Keratinocyte (primary cell): Measurements from ENCODE around the gene ALOX15B. TPM values are rescaled to one million over a fixed set of nuclear protein-coding genes. Genes with fewer than 3 reads are reported as not detected.

ENCODE experiments used
- DNase-seq: peaks from one replicate; pipeline ENCODE4 v3.0.0-alpha.2; 2011; ENCODE audit warnings: low read depth, missing footprints, low spot score
- FAIRE-seq: peaks from 2 replicates; lab custom pipeline; 2011; peaks lifted over from hg19 to GRCh38; lab: Jason Lieb, UNC
- H2AFZ ChIP-seq: 2 replicates; pipeline ENCODE4 v1.6.0; 2012; ENCODE audit warnings: low read length, control low read depth, inconsistent platforms; ENCODE audit not compliant: control insufficient read depth
- H3K27ac ChIP-seq: 2 replicates; pipeline ENCODE4 v1.5.1; 2011; ENCODE audit warnings: low read length; ENCODE audit not compliant: control insufficient read depth, insufficient read depth
- H3K27me3 ChIP-seq: 3 replicates; pipeline ENCODE4 v1.6.0; 2011; ENCODE audit warnings: low read length; ENCODE audit not compliant: control insufficient read depth, insufficient read depth; ENCODE audit errors: extremely low read depth
- H3K36me3 ChIP-seq, 2 experiments: 2 replicates in 1 of 2; 3 replicates in 1 of 2; pipeline ENCODE4 v1.5.1; 2011; ENCODE audit warnings: low read length in 2 of 2, mild to moderate bottlenecking in 1 of 2; ENCODE audit not compliant: control insufficient read depth in 2 of 2, insufficient read depth in 2 of 2; ENCODE audit errors: extremely low read depth in 1 of 2
- H3K4me1 ChIP-seq: 3 replicates; pipeline ENCODE4 v1.5.1; 2011; ENCODE audit warnings: low read length; ENCODE audit not compliant: control insufficient read depth, insufficient read depth; ENCODE audit errors: extremely low read depth
- H3K4me2 ChIP-seq: 3 replicates; pipeline ENCODE4 v1.6.0; 2011; ENCODE audit warnings: low read depth, low read length; ENCODE audit not compliant: control insufficient read depth, insufficient read depth; ENCODE audit errors: extremely low read depth
- H3K4me3 ChIP-seq, 3 experiments: fragments of 200-600 bp in 1 of 3; sonication (generic) in 1 of 3; 2 replicates in 2 of 3; 3 replicates in 1 of 3; pipeline ENCODE4 v1.5.1; 2011 to 2016; ENCODE audit warnings: low read length in 3 of 3, mild to moderate bottlenecking in 3 of 3, control low read depth in 2 of 3, inconsistent platforms in 1 of 3, low read depth in 1 of 3, mixed read lengths in 1 of 3, mixed run types in 1 of 3, moderate library complexity in 1 of 3; ENCODE audit not compliant: control insufficient read depth in 2 of 3, insufficient read depth in 2 of 3; ENCODE audit errors: extremely low read depth in 1 of 3
- H3K79me2 ChIP-seq: 2 replicates; pipeline ENCODE4 v1.6.0; 2012; ENCODE audit warnings: low read length; ENCODE audit not compliant: control insufficient read depth, insufficient read depth
- H3K9ac ChIP-seq: 3 replicates; pipeline ENCODE4 v1.6.0; 2011; ENCODE audit warnings: low read length; ENCODE audit not compliant: control insufficient read depth, insufficient read depth; ENCODE audit errors: extremely low read depth
- H3K9me1 ChIP-seq: 3 replicates; pipeline ENCODE4 v1.6.0; 2011; ENCODE audit warnings: low read length; ENCODE audit not compliant: control insufficient read depth, insufficient read depth; ENCODE audit errors: extremely low read depth
- H3K9me3 ChIP-seq: 2 replicates; pipeline ENCODE4 v1.5.1; 2012; ENCODE audit warnings: low read depth, low read length; ENCODE audit not compliant: control insufficient read depth
- H4K20me1 ChIP-seq: 3 replicates; pipeline ENCODE4 v1.6.0; 2011; ENCODE audit warnings: low read length; ENCODE audit not compliant: control insufficient read depth, insufficient read depth; ENCODE audit errors: extremely low read depth
- EZH2 ChIP-seq: IDR thresholded peaks from one replicate; pipeline ENCODE4 v1.6.1; 2012; ENCODE audit warnings: inconsistent platforms, mild to moderate bottlenecking, low read length, moderate library complexity
- dilution Hi-C: fragments of 300-500 bp; cut with MboI; formaldehyde crosslinking; loops from one replicate; pipeline ENCODE4 v1.7.0; 2020; ENCODE audit warnings: low sequenced_read_pairs; ENCODE audit not compliant: extremely low pct_ligation_motif_present
- polyA plus RNA-seq, 5 experiments: library from polyadenylated mRNA; depleted of rRNA in 3 of 5; stranded (reverse) in 3 of 5; stranded (forward) in 1 of 5; unstranded in 1 of 5; fragments of >200 nt; gene quantifications; 1 replicate in 1 of 5; 2 replicates in 3 of 5; 3 replicates in 1 of 5; pipeline versions ENCODE4 v1.2.1 to v1.2.3, GENCODE V29; 2011 to 2012; ENCODE audit warnings: missing spikeins in 2 of 5, low read depth in 1 of 5, low replicate concordance in 1 of 5
- TF ChIP-seq, protein P1 (sequence below), 3 experiments: IDR thresholded peaks in 1 of 3; conservative IDR thresholded peaks in 1 of 3; optimal IDR thresholded peaks in 1 of 3; 2 replicates in 2 of 3; 3 replicates in 1 of 3; pipeline versions ENCODE3 to v1.5.1; 2011; ENCODE audit warnings: low read length in 3 of 3, mild to moderate bottlenecking in 3 of 3, moderate library complexity in 2 of 3, control low read depth in 1 of 3, inconsistent platforms in 1 of 3; ENCODE audit not compliant: insufficient read depth in 2 of 3; ENCODE audit errors: extremely low read depth in 1 of 3

Gene ALOX15B
- polyA plus RNA-seq, 1 donor (not counting 4 experiments of a cell fraction or from before 2014, with no cell fraction given) = 29.7 TPM

DNA sequence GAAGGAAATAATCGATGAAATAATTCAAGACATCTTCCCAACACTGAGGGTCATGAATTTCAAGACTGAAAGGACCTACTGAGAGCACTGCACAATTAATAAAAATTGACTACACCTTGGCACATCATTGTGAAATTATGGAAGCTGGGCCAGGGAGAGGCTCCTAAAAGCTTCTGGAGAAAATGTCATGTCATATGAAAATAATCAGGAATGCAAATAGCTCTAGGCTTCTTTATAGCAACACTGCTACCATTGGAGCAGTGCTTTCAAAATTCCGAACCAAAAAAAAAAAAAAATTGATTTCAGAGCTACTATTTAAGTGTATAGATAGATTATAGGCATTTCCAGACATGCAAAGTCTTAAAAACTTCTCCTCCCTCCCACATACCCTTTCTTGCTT, 6.4 kb upstream of the ALOX15B start:
- FAIRE-seq (no peak), DNase-seq (no peak)
- no peak overlapping the region for H3K4me2 ChIP-seq
- dilution Hi-C loops = no loop called here
- no peak overlapping the region for H3K4me3 ChIP-seq
- no peaks in the 10 kb centered on the region for H3K9me3 ChIP-seq
- no peak overlapping the region for H3K27ac ChIP-seq
- no peak for TF ChIP-seq EZH2
- TF ChIP-seq, protein P1, sequence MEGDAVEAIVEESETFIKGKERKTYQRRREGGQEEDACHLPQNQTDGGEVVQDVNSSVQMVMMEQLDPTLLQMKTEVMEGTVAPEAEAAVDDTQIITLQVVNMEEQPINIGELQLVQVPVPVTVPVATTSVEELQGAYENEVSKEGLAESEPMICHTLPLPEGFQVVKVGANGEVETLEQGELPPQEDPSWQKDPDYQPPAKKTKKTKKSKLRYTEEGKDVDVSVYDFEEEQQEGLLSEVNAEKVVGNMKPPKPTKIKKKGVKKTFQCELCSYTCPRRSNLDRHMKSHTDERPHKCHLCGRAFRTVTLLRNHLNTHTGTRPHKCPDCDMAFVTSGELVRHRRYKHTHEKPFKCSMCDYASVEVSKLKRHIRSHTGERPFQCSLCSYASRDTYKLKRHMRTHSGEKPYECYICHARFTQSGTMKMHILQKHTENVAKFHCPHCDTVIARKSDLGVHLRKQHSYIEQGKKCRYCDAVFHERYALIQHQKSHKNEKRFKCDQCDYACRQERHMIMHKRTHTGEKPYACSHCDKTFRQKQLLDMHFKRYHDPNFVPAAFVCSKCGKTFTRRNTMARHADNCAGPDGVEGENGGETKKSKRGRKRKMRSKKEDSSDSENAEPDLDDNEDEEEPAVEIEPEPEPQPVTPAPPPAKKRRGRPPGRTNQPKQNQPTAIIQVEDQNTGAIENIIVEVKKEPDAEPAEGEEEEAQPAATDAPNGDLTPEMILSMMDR (optimal IDR thresholded peaks at IDR 0.05 in 1 of 3, IDR thresholded peaks at IDR 0.05 in 1 of 3, conservative IDR thresholded peaks at IDR 0.05 in 1 of 3; ENCODE audit: extremely low read depth in 1 of 3, insufficient read depth in 2 of 3, low read length in 3 of 3) = no peak
- H2AFZ ChIP-seq = no peak overlapping the region
- no peaks in the 10 kb centered on the region for H3K9me1 ChIP-seq
- H3K79me2 ChIP-seq = no peaks in the 10 kb centered on the region
- no peaks in the 10 kb centered on the region for H3K27me3 ChIP-seq
- no peaks in the 10 kb centered on the region for H4K20me1 ChIP-seq
- peaks cover 10% of the 10 kb centered on the region for H3K4me1 ChIP-seq
- H3K9ac ChIP-seq = no peak overlapping the region
- no peaks in the 10 kb centered on the region for H3K36me3 ChIP-seq

DNA sequence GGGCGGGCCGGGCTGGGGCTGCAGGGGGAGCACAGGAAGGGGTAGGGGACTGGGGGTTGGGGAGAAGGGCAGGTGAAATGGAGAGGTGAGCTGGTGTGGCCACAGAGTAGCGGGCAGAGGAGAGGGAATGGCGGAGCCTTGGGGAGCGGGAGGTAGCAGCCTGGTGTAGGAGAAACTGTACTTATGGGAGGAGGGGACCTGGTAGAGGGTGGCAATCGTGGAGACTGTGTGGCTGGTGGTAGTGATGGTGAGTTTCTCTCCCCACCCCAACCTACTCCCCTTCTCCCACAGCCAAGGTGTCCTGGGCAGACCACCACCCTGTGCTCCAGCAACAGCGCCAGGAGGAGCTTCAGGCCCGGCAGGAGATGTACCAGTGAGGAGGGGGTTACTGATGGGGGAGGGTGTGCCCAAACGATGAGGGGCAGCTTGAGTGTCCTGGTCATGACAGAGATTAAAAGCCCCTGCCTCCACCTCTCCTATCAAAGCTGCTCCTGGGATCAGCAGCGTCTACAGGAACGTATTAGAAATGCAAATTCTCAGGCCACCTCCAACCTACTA, 831 bp downstream of the ALOX15B start:
- H3K79me2 ChIP-seq = no peaks in the 10 kb centered on the region
- H3K4me2 ChIP-seq = peak overlapping the region; percentile 87
- DNase-seq = no peak
- peak overlapping the region; percentile 34 to 69 (median 57) for H3K4me3 ChIP-seq
- H3K27ac ChIP-seq = no peak overlapping the region
- dilution Hi-C loops = no loop called here
- peaks cover 0 to 7% of the 10 kb centered on the region in 2 experiments for H3K36me3 ChIP-seq
- H3K9ac ChIP-seq = peak overlapping the region; percentile 22
- no peaks in the 10 kb centered on the region for H3K9me3 ChIP-seq
- no peak for FAIRE-seq
- H4K20me1 ChIP-seq = no peaks in the 10 kb centered on the region
- H3K4me1 ChIP-seq = peaks cover 25% of the 10 kb centered on the region
- no peak for TF ChIP-seq EZH2
- TF ChIP-seq, protein P1 (optimal IDR thresholded peaks at IDR 0.05 in 1 of 3, IDR thresholded peaks at IDR 0.05 in 1 of 3, conservative IDR thresholded peaks at IDR 0.05 in 1 of 3; ENCODE audit: extremely low read depth in 1 of 3, insufficient read depth in 2 of 3, low read length in 3 of 3) = no peak
- no peaks in the 10 kb centered on the region for H3K27me3 ChIP-seq
- no peaks in the 10 kb centered on the region for H3K9me1 ChIP-seq
- no peak overlapping the region for H2AFZ ChIP-seq
